ENCODE data around the gene ARHGAP30.
A peak's percentile ranks its signal among the peaks of the same experiment; 100 is the strongest.

Gene ARHGAP30

GRCh38 chr1:161021970-161022353 is 47.7 kb downstream of the ARHGAP30 start:
- H4K8ac ChIP-seq (ENCODE audit: low read depth, low read length) = no peak overlapping the region
- H2BK5ac ChIP-seq (ENCODE audit: low read length) = no peak overlapping the region
- H3K4me2 ChIP-seq (ENCODE audit: insufficient read depth, low read length, poor library complexity, severe bottlenecking) = no peak overlapping the region
- H4K91ac ChIP-seq (ENCODE audit: low read depth, low read length, poor library complexity) = no peak overlapping the region
- H3K4me3 ChIP-seq (ENCODE audit: low read length in 2 of 2) = no peak overlapping the region
- no peak overlapping the region for H3K27ac ChIP-seq (replicated peaks; ENCODE audit: low read length)
- H2BK12ac ChIP-seq (ENCODE audit: low read length) = no peak overlapping the region
- H3K23ac ChIP-seq (ENCODE audit: low read depth, low read length, poor library complexity) = no peak overlapping the region
- H2AFZ ChIP-seq (ENCODE audit: low read length) = no peak overlapping the region
- no peak overlapping the region for H3K4ac ChIP-seq (ENCODE audit: low read length)
- H3K9me3 ChIP-seq (replicated peaks in 1 of 2; ENCODE audit: control insufficient read depth in 2 of 2, insufficient read depth in 1 of 2, low read depth in 1 of 2, low read length in 2 of 2) = no peaks in the 10 kb centered on the region
- DNase-seq (ENCODE audit: low spot score) = no peak
- no peak overlapping the region for H2BK120ac ChIP-seq (ENCODE audit: low read depth, low read length)
- no CpG with 5 or more reads among the region's 2 CpGs for WGBS, 2 donors (ENCODE audit: extremely low coverage in 2 of 2, insufficient read length in 2 of 2, insufficient replicate concordance in 1 of 2)
- H2BK15ac ChIP-seq (ENCODE audit: low read length) = no peak overlapping the region
- H3K18ac ChIP-seq (ENCODE audit: low read length) = no peak overlapping the region
- H3K14ac ChIP-seq (ENCODE audit: low read length) = no peak overlapping the region
- H2AK5ac ChIP-seq (ENCODE audit: low read depth, low read length) = no peak overlapping the region
- peaks cover 6 to 8% of the 10 kb centered on the region in 2 donors for H3K4me1 ChIP-seq (ENCODE audit: control insufficient read depth in 2 of 2, insufficient read depth in 1 of 2, low read depth in 1 of 2, low read length in 2 of 2)
- no peaks in the 10 kb centered on the region for H3K36me3 ChIP-seq (replicated peaks in 1 of 2; ENCODE audit: control insufficient read depth in 2 of 2, insufficient read depth in 2 of 2, low read length in 2 of 2)
- H3K79me1 ChIP-seq (ENCODE audit: low read depth, low read length) = no peaks in the 10 kb centered on the region
- peaks cover 0 to 42% (median 0%) of the 10 kb centered on the region in 3 experiments for H3K27me3 ChIP-seq (ENCODE audit: control insufficient read depth in 3 of 3, insufficient read depth in 3 of 3, low read depth in 1 of 3, low read length in 3 of 3)
- H3K9ac ChIP-seq (ENCODE audit: low read depth, low read length, poor library complexity) = no peak overlapping the region

GRCh38 chr1:161021165-161021969 is 48.3 kb downstream of the ARHGAP30 start:
- H3K4me3 ChIP-seq (ENCODE audit: low read length in 2 of 2) = peak overlapping the region; percentile 52 to 79

GRCh38 chr1:161020509-161021164 is 49.1 kb downstream of the ARHGAP30 start, which contains the start of gene F11R:
Gene F11R, minus strand, starts transcription at chr1:161021152. Its CDS starts 79 bp downstream, at chr1:161021073.
- Histone ChIP-seq H3K79me1 (ENCODE audit: low read depth, low read length) (no peaks in the 10 kb centered on the region), H2BK5ac (ENCODE audit: low read length) (no peak within 1 kb of the TSS), H3K4me1 (ENCODE audit: control insufficient read depth in 2 of 2, insufficient read depth in 1 of 2, low read depth in 1 of 2, low read length in 2 of 2) (peaks cover 6 to 8% of the 10 kb centered on the region in 2 donors), H3K27ac (replicated peaks; ENCODE audit: low read length) (no peak within 1 kb of the TSS), H3K4me2 (ENCODE audit: insufficient read depth, low read length, poor library complexity, severe bottlenecking) (peak within 1 kb of the TSS; percentile 99), H2BK120ac (ENCODE audit: low read depth, low read length) (peak within 1 kb of the TSS; percentile 98), H4K8ac (ENCODE audit: low read depth, low read length) (peak within 1 kb of the TSS; percentile 55), H2AK5ac (ENCODE audit: low read depth, low read length) (peak within 1 kb of the TSS; percentile 86), H3K27me3 (ENCODE audit: control insufficient read depth in 3 of 3, insufficient read depth in 3 of 3, low read depth in 1 of 3, low read length in 3 of 3) (peaks cover 0 to 42% (median 0%) of the 10 kb centered on the region in 3 experiments), H3K4ac (ENCODE audit: low read length) (peak within 1 kb of the TSS; percentile 61), H3K4me3 (ENCODE audit: low read length in 2 of 2) (peak within 1 kb of the TSS; percentile 52 to 86), H3K23ac (ENCODE audit: low read depth, low read length, poor library complexity) (peak within 1 kb of the TSS; percentile 97), H2AFZ (ENCODE audit: low read length) (peak within 1 kb of the TSS; percentile 92), H2BK15ac (ENCODE audit: low read length) (peak within 1 kb of the TSS; percentile 22), H3K14ac (ENCODE audit: low read length) (peak within 1 kb of the TSS; percentile 90), H3K36me3 (replicated peaks in 1 of 2; ENCODE audit: control insufficient read depth in 2 of 2, insufficient read depth in 2 of 2, low read length in 2 of 2) (no peaks in the 10 kb centered on the region), H4K91ac (ENCODE audit: low read depth, low read length, poor library complexity) (no peak within 1 kb of the TSS), H3K9me3 (replicated peaks in 1 of 2; ENCODE audit: control insufficient read depth in 2 of 2, insufficient read depth in 1 of 2, low read depth in 1 of 2, low read length in 2 of 2) (no peaks in the 10 kb centered on the region), H3K9ac (ENCODE audit: low read depth, low read length, poor library complexity) (peak within 1 kb of the TSS; percentile 81), H3K18ac (ENCODE audit: low read length) (peak within 1 kb of the TSS; percentile 97), H2BK12ac (ENCODE audit: low read length) (no peak within 1 kb of the TSS)
- WGBS, 2 donors (ENCODE audit: extremely low coverage in 2 of 2, insufficient read length in 2 of 2, insufficient replicate concordance in 1 of 2) = no CpG with 5 or more reads among the region's 36 CpGs
- DNase-seq (ENCODE audit: low spot score) = peak; percentile 35

More at GRCh38 chr1:161021165-161021969, 48.3 kb downstream of the ARHGAP30 start:
- Histone ChIP-seq H2BK120ac (ENCODE audit: low read depth, low read length) (no peak overlapping the region), H3K36me3 (replicated peaks in 1 of 2; ENCODE audit: control insufficient read depth in 2 of 2, insufficient read depth in 2 of 2, low read length in 2 of 2) (no peaks in the 10 kb centered on the region), H2BK15ac (ENCODE audit: low read length) (no peak overlapping the region), H3K23ac (ENCODE audit: low read depth, low read length, poor library complexity) (peak overlapping the region; percentile 97), H3K79me1 (ENCODE audit: low read depth, low read length) (no peaks in the 10 kb centered on the region), H2BK12ac (ENCODE audit: low read length) (no peak overlapping the region), H2BK5ac (ENCODE audit: low read length) (no peak overlapping the region), H2AFZ (ENCODE audit: low read length) (peak overlapping the region; percentile 92), H3K27me3 (ENCODE audit: control insufficient read depth in 3 of 3, insufficient read depth in 3 of 3, low read depth in 1 of 3, low read length in 3 of 3) (peaks cover 0 to 42% (median 0%) of the 10 kb centered on the region in 3 experiments), H4K8ac (ENCODE audit: low read depth, low read length) (no peak overlapping the region), H2AK5ac (ENCODE audit: low read depth, low read length) (no peak overlapping the region), H3K9ac (ENCODE audit: low read depth, low read length, poor library complexity) (peak overlapping the region; percentile 22), H3K4me1 (ENCODE audit: control insufficient read depth in 2 of 2, insufficient read depth in 1 of 2, low read depth in 1 of 2, low read length in 2 of 2) (peaks cover 6 to 8% of the 10 kb centered on the region in 2 donors), H3K4ac (ENCODE audit: low read length) (no peak overlapping the region), H3K4me2 (ENCODE audit: insufficient read depth, low read length, poor library complexity, severe bottlenecking) (peak overlapping the region; percentile 99), H3K27ac (replicated peaks; ENCODE audit: low read length) (no peak overlapping the region), H3K18ac (ENCODE audit: low read length) (peak overlapping the region; percentile 76), H3K9me3 (replicated peaks in 1 of 2; ENCODE audit: control insufficient read depth in 2 of 2, insufficient read depth in 1 of 2, low read depth in 1 of 2, low read length in 2 of 2) (no peaks in the 10 kb centered on the region), H4K91ac (ENCODE audit: low read depth, low read length, poor library complexity) (no peak overlapping the region), H3K14ac (ENCODE audit: low read length) (no peak overlapping the region)
- DNase-seq (ENCODE audit: low spot score) = peak; percentile 47
- no CpG with 5 or more reads among the region's 34 CpGs for WGBS, 2 donors (ENCODE audit: extremely low coverage in 2 of 2, insufficient read length in 2 of 2, insufficient replicate concordance in 1 of 2)
